A204.1 (cell line): ENCODE measurements around the gene SLC35F3.

Source experiments
- FAIRE-seq: peaks from 2 replicates; lab custom pipeline; 2012; peaks lifted over from hg19 to GRCh38; lab: Jason Lieb, UNC

The SLC35F3 gene

DNA sequence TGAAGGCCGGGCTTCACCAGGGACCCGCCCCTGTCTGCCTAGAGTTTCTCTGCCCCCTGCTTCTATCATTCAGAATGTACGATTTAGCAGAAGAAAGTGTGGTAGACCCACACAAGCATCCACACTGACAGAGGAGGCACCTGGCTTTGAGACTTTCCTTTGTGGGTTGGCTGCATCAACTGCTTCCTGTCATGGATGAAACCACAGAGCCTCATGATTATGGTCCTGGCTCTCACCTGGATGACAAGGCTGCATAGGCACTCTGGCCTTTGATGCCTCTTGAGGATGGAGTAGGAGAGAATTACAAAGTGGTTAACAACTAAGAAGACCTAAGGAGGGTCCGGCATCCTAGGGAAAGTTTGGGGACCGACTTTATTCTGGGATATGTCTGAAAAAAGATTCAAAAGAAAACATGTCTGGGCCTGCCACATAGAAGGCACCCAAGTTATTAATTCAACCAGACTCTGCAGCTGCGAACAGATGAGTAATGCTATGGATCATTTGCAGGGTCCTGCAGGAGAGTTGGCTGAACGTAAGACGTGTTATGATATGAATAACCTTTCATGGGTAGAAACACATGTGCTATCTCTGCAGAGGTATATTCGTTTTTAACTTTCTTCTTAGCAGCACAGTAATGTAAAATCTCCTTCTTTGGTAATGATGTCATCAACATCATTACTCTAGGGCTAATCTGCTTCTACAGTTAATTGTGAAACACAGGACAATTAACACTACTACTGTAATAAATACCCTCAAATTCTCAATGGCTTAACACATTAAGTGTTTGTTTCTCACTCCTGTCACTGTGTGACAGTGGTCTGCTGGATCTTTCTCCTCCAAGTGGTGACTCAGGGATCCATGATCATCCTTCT lies 136.2 kb downstream of the SLC35F3 start:
- FAIRE-seq = no peak

DNA sequence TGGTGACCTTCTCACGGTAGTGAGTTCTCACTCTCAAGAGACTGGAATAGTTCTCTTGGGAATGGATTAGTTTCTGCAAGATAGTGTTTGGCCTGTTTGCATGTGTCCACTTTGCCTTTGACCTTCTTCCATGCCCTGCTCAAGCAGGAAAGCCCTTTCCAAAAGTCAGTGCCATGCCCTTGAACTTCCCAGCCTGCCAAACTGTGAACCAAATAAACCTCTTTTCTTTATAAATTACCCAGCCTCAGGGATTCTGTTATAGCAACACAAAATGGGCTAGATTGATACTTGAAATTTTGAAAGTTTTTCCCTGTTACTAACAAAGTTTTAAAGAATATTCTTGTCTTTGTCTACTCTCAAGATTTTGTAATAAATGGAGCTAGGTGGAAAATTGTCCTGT lies 139.6 kb downstream of the SLC35F3 start:
- no peak for FAIRE-seq

DNA sequence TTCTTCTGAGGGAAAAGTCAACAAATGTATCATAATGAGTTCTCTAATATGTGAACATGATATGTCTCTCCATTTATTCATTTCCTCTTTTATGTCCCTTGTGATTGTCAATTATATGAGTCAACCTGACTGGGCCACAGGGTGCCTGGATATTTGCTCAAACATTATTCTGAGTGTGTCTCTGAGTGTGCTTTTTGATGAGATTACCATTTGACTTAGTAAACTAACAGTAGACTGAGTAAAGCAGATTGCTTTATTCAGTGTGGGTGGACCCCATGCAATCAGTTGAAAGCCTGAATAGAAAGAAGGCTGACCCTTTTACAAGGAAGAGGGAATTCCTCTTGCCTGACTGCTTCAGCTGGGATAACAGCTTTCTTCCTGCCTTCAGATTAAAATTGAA lies 142.6 kb downstream of the SLC35F3 start:
- no peak for FAIRE-seq

DNA sequence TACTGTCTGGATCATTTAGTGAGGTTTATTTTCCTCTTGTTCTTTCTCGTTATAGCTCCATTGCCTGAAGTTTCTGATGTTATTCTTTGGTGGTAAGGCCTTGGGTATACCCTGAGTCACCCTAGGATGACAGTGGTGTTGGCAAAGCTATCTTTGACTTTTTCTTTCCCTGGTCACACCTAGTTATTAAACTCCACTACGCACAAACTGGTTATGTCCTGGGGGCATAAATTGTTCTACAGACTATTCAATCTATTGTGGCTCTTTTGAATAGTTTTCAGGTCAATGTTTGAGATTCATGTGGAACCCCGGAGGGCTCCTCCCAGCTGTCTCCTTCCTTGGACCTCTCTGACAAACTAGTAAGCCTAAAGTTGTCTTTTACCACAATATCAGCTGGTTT lies 157.7 kb downstream of the SLC35F3 start:
- FAIRE-seq = no peak

DNA sequence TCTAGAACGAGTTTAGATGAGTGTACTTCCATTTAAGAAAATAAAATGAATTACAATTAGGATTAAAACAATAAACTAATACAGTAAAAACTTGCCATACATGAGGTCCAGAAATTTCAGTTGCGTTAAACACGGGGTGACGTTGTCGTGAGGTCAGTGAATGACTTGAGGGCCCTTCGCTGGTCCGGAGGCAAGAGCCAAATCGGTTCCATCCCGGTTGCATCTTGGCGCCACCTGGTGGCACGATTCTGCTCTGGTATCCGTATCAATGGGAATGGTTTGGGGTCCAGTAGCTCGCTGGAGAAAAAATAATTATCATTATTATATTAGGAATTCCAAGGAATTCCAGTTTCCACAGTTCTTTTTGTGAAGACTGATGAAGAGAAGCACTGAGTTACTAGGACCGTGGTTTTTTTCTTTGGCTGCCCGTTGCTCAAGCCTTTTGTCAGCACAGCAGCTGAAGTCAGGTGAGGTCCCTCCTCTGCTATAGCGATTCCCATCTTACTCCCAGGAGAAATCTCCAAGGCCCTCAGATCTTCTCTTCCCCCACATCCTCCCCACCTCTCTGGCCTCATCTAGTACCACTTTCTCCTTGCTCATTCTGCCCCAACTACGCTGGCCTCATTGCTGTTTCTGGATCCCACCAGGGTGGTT lies 161.4 kb downstream of the SLC35F3 start:
- peak; percentile 48 for FAIRE-seq

DNA sequence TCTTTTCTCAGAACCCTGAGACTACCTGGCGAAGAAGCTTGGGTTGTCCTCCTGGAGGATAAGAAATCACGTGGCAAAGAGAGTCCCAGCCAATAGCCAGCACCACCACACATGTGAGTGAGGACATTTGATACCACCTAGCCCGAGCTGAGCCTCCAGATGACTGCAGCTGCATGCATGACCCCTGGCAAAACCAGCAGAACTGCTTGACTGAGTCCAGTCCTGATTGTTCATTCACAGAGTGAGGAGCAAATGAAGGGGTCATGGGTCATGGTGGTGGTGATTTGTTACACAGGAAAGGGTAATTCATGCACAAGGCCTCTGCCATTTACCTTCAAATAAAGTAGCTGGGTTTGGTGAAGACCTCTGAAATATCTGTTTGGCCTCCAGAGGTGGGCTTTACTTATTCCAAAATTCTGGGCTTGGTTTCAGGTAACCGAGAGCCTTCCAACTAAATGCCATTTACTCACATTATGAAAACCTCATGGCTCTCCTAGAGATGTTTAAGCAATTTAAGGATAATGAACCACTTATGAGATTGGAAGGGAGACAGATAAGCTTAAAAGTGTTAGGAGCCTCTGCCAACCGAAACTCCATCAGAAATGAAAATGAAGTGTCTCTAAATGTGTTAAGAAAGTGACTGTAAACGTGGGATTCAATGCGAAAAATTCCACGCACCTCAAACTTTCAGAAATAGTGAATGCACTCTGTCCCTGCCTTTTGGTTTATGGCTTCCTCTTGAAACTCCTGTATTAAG lies 163.3 kb downstream of the SLC35F3 start:
- FAIRE-seq = no peak

DNA sequence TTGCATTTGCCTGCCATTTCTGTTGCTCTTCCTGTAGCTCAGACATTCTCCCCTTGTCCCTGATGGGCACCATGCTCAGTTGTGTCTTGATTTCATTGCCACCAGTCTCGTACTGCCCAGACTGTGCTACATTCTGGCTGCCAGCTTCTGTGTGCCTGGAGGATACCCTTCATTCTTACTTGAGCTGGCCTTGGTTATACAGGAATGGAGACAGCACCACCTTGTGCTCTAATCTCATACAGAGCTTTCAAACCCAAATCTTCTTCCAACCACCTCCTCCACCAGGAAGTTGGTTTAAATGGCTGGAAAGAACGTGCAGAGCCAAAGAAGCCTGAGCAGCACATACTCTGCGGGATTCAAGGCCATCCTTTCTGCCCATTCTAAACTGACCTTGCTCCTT lies 165.3 kb downstream of the SLC35F3 start:
- FAIRE-seq = no peak

DNA sequence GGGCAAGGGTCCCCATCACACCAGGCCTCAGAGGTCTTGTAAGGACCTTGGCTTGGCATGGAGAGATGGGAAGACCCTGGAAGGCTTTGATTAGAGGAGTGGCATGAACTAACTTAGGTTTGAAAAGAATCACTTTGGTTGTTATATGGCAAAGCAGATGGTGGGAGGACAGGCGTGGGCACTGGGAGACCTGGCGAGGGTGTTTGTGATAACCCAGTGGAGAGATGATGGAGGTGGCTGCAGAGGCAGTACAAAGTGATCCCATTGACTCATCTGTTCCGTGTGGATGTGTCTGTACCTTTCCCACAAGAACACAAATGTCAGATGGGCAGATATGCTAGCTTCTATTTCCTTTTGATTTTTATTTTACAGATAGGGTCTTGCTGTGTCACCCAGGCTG lies 168.3 kb downstream of the SLC35F3 start:
- no peak for FAIRE-seq

DNA sequence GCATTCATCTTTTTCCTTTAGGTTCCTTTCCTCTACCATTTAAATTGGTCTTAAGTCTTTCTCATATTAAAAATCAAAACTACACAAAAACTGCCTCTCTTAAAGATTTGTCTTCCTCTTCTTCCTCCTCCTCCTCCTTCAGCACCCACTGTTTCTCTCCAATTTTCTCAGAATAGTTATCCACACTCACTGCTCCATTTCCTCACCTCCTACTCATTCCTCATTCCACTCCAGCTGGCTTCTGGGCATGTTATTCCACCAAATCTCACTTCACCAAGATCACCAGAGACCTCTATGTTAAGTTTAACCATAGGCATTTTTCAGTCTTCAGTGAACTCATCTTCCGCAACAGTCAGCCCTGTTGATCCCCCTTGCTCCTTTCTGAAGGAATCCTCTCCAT lies 173.7 kb downstream of the SLC35F3 start:
- FAIRE-seq = no peak

DNA sequence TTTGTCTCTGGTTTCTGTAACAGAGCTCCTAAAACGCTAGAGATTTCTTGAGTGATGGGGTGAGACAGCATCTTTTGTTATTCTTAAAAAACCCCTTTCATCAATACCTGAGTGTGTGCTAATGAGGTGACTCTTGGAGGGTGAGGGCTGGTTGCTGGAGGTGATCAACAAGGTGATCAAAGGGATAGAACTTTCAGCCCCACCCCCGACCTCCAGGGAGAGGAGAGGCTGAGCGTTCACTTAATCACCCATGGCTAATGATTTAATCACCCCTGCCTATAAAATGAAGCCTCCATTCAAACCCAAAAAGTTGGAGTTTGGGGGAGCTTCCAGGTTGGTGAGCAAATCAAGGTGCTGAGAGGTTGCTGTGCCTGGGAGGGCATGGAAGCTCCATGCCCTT lies 175.4 kb downstream of the SLC35F3 start:
- no peak for FAIRE-seq

DNA sequence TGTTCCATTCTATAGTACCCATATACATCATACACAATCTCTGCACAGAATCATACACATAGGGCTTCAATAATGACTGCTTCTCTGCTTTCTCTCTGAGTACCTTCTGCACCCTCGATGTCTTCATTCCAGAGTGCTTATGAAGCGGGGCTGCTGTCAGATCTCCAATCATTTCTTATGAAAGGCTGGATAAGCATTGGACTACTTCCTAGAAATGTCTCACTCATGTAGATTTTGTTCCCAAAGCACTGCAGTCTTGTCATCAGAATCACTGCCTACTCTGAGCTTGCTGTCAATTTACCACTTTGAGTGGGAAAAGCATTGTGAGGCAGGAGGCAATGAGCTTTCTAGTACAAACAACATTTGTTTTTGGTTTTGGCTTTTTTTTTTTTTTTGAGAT lies 179.0 kb downstream of the SLC35F3 start:
- no peak for FAIRE-seq

DNA sequence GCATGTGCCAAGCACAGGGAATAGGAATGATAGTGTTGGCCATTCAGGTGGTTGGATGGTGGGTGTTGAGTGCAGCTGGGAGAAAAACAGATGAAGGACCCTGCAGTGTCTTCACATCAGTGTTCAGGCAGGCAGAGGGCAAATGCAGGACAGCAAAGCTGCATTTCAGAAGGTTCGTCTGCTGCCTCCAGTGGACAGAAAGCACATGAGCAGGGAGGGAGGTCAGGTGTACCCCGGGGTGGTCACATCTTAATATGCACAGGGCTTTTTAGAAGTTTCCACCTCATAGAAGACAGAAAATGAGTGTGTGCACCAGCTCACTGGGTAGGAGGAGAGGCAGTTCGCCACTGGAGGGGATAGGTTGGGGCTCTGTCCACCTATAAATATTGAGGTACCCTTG lies 184.9 kb downstream of the SLC35F3 start:
- no peak for FAIRE-seq

DNA sequence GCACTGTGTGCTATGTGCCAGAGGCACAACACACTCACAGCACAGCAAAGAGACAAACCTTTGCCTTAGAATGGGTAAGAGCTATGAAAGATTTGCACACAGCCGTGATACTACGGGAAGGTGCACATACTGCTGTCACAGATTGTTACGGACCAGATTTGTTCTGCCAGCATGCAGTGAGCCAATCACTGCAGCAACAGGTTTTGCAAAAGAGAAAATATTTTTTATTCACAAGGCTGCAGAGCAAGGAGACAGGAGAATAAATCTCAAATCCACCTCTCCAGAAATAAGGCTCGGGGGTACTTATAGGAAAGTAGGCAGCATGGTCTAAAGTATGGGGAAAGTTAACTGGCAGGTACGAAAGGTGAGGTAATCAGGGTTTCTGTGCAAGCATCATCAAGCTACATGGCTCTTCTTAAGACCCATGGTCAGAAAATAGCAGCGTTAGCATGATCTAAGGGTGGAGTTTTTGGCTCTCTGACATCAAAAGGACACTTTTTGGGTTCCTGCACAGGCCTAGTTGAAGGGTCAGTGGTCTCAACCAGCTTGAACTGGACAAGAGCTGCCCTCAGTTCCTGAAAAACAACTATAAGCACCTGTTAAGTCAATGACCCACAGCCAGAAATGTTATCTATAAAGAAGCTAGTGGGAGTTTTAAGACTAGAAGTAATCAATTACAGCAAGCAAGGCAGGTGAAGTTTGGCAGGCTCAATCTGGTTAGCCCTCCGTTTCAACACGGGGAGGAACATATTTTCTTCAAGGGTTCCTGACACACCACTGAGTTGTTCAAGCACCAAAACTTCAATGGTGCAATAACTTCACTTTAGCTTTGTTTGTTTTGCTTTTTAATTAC lies 186.0 kb downstream of the SLC35F3 start:
- FAIRE-seq = no peak

DNA sequence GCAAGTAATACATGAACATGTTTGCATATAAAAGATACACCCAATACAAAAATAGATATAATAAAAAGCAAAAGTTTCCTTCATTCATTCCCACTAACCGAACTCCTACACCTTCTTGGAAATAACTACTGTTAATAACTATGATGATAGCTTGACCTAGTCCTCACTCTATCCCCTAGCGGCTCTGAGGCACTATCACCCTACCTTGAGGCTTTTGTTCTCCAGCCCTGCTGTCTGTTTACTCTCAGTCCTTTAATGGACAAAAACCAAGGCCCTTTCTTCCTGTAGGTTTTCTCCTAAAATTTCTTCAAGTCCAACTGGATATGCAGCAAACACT lies 186.6 kb downstream of the SLC35F3 start:
- FAIRE-seq = no peak

DNA sequence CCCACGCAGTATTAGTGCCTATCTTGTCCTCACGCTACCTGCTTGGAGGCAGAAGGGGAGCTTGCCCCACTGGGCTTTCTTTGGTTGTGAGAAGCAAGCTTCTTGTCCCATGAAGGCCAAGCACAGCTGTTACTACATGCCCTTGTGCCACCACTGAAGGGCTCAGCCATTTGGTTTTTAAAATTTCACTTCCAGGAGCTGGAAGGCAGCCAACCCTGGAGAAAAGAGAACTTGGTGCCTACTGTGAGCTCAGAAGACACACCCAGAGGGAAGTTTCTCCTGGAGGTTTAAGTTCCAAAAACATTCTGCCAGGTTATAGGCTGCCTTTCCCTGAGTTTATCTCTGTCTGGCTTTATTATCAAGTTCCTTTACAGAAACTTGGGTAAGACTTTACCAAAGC lies 187.4 kb downstream of the SLC35F3 start:
- FAIRE-seq = no peak

DNA sequence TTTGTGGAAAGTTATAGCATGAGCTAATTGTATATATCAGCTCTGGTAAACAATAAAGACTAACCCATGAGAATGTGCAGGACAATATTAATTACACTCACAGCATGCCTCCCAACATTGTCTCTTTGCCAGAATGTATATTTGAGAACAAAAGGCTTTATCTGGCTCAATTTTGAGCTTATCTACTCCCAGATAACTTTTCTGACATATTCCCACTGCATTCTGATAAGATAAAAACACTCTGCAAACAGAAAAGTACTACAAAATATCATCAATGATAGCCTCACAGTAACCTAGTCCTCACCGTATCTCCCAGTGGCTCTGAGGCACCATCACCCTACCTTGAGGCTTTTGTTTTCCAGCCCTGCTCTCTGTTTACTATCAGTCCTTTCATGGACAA lies 188.6 kb downstream of the SLC35F3 start:
- no peak for FAIRE-seq

DNA sequence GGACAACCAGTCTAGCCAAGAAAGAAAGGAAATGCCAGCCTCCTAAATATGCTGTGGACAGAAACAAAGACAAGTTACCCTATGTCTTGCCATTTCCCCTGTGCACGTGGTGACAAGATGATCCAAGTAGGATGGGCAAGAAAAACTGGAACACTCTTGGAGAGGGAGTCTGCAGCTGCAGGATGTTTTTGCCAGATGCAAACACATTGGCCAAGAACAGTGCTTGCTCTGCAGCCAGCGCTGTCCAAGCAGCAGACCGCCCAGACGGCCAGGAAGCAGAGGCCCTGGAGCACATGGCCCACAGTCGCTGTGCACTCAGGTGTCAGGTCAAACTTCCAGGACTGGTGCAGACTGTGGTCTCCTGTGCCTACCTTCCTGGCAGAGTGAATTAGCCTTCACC lies 189.3 kb downstream of the SLC35F3 start:
- FAIRE-seq = no peak

DNA sequence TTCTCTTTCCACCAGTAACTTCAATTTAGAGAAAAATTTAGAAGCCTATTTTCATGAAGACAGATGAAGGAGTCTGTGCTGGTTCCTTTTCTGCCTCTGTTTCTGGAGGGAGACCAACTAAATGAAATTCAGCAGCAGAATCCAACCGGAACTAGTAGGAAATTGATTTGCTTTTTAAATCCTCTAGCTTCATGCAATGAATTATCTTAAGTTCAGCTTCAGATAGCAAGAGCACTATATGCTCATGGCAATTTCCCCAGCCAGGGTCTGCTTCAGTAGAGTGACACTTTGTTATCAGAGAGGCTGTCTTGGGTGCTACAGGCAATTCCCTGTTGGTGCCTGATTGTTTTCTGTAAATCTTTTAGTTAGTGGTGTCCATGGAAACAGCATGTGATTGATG lies 189.7 kb downstream of the SLC35F3 start:
- FAIRE-seq = no peak

DNA sequence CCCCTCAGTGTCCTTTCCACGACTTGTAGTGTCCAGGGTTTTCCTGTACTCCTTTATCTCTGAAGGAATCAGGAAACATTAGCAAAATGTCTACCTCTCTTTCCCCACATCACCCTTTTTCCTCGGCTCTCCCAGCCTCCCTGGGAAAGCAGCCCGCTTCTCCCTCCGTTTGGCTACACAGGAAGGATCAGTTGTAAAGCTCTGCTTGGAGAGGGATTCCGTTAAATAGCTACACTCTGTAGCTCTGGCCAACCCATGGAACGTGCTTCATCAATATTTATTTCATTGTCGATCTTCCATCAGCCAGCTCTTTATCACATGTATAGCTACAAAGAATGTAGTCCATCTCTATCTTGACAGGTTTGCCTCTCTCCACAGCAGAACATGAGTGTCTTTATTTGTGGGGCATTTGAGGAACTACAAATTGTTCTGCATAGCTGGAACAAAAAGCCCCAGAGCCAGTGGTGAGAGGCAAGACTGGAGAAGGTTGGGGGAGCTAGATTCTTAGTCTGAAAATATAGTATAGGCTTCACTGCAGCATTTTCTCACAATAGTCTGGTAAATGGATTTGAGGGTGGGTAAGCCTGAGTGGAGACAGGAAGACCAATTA lies 191.8 kb downstream of the SLC35F3 start:
- no peak for FAIRE-seq

DNA sequence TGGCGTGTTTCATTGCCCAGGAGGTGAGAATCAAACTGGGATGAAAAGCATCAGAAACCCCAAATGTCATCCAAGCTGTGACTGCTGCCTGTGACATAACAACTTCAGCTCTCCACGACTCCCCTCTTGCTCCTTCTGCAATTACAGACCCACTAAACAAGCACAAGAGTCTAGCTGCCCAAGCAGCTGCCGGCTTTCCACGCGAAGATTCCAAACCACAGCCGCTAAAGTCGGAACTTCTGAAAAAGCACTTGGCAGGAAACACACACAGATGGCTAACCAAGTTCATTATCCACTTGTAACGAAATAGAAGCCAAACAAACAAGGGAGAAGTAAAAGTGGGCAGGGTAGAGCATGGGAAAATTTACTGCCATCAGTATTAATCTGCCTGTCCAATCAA lies 198.1 kb downstream of the SLC35F3 start:
- FAIRE-seq = no peak

DNA sequence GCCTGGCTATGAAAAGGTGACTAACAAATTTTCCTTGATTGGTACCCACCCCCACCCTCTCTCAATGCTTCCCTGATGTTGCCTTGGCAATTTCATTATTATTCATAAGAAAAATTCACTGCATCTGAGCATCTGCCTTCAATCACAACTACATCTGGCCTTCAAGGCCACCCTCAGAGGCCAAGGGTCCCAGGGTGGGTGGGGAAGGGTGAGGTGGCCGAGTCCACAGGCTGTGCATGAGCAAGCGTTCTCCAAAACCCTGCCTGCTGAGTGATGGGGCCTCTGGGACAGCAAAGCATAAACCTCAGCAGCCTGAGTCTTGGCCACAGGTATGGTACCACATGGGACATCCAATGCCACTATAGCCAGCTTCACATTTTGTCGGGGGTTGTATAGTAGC lies 198.7 kb downstream of the SLC35F3 start:
- FAIRE-seq = no peak

DNA sequence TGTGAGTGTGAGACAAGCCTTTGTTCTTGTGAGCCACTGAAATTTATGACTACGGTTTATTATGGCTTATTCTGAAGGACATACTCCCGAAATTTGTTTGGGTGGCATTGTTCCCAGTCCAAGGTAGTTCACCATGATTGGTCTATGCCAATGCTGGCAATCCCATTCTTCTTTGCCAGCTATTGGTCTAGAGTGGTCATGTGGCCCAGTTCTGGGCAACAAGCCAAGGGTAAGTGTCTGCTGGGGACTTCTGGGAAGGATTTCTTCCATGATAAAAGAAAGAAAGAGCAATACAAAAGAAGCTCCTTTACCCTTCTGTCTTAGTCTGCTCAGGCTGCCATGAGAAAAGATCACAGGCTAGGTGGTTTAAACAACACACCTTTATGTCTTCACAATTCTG lies 201.6 kb downstream of the SLC35F3 start:
- no peak for FAIRE-seq
